ENCODE measurements around the gene PNLIPRP3.

GRCh38 chr10:116408719-116409118 is 18.9 kb upstream of the PNLIPRP3 start:
- TF ChIP-seq CTCF (tag by site-specific recombination; IDR thresholded peaks at IDR 0.05) (no peak), ZNF660 (tag by site-specific recombination; IDR thresholded peaks at IDR 0.05) (no peak), ZBTB8A (tag by site-specific recombination; IDR thresholded peaks at IDR 0.05) (no peak), BCL11A (tag by site-specific recombination; IDR thresholded peaks at IDR 0.05; ENCODE audit: low read depth) (no peak), ZNF23 (tag by site-specific recombination; IDR thresholded peaks at IDR 0.05; ENCODE audit: borderline replicate concordance) (no peak), ZNF677 (tag by site-specific recombination; IDR thresholded peaks at IDR 0.05) (no peak), KLF17 (tag by site-specific recombination; IDR thresholded peaks at IDR 0.05) (no peak), ZSCAN30 (tag by site-specific recombination; IDR thresholded peaks at IDR 0.05) (no peak), BCL11B (tag by site-specific recombination; IDR thresholded peaks at IDR 0.05; ENCODE audit: low read depth) (no peak), ZNF354C (tag by site-specific recombination; IDR thresholded peaks at IDR 0.05; ENCODE audit: borderline replicate concordance, low read depth) (no peak)
